RPMI8226 (cell line): Measurements from ENCODE around the gene TMEM237.
"Not testable (repeated sequence)": the region's sequence is repeated elsewhere in the genome, so short reads cannot be mapped to it uniquely, and the experiment has no call there.

Experiments used
- DNase-seq: peaks from one replicate; pipeline ENCODE4 v3.0.0-alpha.2; 2015

TMEM237 gene, protein sequence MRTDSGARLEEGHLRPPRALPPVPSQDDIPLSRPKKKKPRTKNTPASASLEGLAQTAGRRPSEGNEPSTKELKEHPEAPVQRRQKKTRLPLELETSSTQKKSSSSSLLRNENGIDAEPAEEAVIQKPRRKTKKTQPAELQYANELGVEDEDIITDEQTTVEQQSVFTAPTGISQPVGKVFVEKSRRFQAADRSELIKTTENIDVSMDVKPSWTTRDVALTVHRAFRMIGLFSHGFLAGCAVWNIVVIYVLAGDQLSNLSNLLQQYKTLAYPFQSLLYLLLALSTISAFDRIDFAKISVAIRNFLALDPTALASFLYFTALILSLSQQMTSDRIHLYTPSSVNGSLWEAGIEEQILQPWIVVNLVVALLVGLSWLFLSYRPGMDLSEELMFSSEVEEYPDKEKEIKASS

DNA sequence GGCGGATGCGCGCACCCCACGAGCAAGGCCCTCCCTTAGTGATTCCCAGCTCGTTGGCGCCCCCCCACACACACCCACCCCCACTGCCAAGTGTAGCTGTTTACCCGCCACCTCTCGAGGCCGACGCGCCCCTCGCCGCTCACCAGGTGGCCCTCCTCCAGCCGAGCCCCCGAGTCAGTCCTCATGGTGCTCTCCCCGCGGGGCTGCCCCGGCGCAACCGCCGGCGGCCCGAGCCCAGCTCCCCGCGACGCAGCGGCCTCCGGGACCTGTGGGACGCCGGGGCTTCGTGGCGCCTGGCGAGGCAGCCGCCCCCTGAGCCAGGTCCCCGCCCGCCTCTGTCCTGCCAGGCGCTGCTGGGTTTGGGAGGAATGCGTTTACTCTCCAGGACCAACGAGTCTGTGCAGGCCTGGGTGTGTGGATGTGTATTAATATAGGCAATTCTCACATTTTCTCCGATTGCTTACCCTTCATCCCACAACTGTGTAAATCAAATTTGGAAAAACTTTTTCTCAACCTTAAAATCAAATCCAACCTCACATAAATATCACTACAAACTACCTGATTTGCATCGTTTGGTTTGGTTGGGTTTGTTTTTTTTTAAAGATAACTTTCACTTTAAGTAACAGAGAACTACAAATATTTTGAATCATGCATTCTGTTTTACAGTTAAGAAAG, at the start of gene TMEM237:
TMEM237 (minus strand) TSS at position 288 of the 675 bp plus-strand sequence; CDS start at position 185, 103 bp downstream.
- DNase-seq, result peak; percentile 43

DNA sequence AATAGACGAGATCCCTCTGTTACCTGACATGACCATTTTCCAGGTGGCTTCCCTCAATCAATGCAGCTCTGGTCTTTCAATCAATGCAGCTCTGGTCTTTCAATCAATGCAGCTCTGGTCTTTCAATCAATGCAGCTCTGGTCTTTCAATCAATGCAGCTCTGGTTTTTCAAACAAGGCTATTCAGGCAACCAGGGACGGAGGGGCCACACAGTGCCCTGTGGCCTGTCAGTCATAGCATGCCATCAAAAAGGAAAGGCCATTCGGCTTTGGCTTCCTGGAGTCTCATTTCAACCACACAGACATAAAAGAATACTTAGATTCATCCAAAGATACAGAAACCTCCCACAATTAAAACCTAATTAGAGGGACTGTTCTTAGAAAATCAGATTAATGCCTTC, 41.9 kb upstream of the TMEM237 start:
- no peak for DNase-seq

DNA sequence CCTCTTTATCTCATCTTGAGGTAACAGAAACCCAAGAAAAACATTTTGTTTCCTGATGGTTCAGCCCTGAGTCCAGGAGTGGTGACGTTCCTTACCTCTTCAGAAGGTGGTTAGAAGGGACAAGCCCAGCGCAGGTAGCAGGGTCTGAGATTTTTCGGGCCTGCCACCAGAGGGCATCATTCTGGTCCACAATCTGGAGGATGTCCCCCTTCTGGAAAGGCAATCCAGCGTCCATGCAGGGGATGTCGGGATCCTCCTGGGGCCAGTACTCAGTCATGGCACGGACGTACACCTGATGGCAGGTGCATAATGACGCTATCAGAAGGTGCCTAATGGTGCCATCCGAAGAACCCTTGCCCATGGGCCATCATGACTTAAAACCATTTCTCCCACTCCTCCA, 37.4 kb upstream of the TMEM237 start:
- DNase-seq, result peak; percentile 30

DNA sequence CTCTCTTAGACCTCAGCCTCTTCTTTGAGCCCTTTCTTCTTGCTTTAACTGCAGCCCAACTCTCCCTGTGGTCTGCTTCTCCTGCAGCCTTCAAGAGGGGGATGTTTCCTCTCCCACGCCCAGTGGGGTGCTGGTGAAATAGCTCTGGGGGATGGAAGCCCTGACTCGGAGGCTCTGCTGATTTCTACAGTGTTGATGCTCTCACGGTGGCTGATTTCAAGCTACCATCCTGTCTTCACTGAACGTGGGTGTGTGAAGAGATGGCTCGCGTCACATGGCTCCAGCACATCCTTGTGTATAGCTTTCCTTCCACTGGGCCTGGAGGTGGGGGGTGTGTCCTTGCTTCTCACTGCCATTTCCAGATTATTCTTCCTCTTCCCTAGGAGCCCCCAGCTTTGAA, 35.1 kb upstream of the TMEM237 start:
- no peak for DNase-seq

DNA sequence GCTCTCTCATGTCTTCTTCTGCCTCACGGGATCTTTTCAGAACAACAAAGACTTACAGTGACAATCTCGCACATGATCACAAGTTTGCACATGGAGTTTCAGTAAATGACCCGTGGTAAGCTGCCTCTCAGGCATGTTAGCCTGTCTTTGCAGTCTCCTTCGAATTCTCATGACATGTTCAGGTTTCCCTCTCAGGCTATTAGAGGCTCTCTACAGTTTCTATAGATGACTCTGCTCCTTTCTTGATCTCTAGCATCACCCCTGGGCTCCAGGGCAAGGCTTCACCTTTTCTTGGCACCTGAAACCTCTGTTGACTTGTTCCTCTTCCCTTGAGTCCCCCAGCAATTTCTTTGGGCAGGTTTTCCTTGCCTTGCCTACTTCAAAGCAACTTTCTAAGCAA, 32.2 kb upstream of the TMEM237 start:
- DNase-seq, result no peak

DNA sequence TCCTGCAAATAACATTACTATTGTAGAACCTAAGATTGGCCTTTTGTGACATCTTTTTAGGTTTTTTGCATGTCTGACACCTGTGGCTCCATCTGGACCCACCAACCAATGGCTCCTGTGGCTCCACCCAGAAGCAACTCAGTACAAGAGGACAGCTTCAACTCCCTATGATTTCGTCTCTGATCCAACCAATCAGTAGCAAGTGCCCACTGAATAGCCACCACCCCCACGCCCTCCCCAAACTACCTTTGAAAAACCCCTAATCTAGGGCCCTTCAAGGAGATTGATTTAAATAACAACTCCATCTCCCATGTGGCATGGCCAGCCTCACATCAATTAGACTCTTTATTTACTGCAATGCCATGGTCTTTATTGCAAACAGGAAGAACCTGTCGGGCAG, 31.5 kb upstream of the TMEM237 start:
- DNase-seq, result no peak

DNA sequence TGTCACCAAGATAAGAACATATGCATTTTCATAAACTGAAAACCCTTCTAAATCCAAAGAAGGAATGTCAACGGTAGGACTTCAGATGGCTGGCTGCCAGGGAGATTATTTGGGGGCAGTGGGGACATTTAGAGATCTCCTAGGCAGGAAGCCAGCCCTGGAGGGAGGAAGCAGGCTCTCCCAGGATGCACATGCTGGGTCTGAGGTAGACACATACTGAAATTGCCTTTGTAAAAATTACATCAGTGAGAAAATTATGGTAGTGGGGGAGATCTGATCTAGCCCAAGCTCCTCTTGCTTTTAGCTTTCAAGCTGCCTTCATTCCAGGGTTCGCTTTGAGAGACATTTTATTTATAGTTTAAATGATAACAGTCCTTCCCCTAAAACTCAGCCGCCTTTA, 31.0 kb upstream of the TMEM237 start:
- DNase-seq, result no peak

DNA sequence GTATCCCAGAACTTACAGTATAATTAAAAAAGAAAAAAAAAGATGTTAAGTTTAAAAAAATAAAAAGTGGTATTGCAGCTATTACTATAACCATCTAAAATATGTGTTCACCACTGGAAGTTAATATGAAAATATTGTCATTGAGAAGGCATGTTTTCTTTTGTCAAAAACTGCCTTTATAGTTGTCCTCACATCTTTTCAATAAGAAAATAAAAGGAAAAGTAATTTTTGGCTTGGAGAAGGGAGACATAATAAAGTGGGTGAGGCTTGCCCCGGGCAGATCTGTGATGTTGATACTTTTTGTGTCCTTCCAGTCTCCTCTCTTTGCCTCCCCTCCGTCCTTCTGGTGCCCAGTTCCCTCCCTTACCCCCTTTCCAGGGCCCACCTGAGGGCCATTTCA, 30.2 kb upstream of the TMEM237 start:
- no peak for DNase-seq

DNA sequence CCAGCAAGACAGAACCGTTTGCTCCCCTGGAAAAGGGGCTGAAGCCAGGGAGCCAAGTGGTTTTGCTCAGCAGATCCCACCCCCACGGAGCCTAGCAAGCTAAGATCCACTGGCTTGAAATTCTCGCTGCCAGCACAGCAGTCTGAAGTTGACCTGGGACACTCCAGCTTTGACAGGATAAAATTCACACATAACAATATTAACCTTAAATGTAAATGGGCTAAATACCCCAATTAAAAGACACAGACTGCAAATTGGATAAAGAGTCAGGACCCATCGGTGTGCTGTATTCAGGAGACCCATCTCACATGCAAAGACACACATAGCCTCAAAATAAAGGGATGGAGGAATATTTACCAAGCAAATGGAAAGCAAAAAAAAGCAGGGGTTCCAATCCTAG, 27.9 kb upstream of the TMEM237 start:
- not testable (repeated sequence) for DNase-seq

DNA sequence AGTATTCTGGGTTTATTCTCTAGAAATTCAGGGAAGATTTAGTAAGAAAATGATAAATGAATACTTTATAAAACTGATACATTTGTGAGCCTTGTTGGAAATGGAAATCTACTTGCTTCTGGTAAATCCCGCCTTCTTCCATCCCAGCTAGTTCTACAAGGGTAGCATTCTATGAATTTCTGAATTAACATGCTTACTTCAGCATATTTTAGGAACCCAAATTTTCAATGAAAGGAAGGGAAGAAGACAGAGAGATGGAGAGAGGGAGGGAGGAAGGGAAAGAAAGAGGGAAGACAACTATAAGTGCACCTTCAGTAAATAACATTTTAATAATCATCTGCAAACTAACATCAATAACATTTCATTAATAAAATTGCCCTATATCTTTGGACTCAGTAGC, 26.6 kb upstream of the TMEM237 start:
- no peak for DNase-seq

DNA sequence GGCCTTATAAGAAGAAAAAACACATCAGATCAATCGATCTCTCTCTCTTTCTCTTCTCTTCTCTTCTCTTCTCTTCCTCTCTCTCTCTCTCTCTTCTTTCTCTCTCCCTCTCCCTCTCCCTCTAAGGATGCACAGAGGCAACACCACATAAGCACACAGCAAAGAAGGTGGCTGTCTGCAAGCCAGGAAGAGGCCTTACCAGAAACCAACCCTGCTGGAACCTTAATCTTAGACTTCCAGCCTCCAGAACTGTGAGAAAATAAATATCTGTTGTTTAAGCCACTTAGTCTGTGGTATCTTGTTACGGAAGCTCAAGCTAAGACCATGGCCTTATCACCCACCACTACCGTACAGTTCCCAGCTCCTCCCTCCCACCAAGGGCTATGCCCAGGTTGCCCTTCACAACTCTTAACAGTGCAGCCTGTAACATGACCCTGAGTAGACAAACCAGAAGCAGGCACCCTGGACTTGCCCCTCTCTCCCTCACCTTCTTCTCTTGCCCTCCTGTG, 25.2 kb upstream of the TMEM237 start:
- no peak for DNase-seq

DNA sequence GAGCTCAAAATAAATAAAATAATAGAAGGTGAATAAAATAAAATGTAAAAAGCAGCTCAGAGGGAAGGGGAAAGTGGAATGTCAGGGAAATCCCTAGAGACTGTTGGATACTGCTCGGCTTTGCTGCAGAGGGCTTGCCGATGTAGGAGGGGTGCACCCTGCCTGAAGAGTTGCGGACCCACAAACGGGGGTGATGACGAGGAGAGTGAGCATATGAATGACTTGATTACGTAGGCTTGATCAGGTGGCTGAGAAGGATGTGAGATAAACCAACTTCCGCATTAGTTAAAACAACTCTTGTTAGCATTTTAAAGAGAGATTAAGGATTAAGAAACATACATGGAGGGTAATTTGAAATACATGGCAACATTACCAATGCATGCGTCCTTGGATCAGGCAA, 21.0 kb upstream of the TMEM237 start:
- DNase-seq, result no peak

DNA sequence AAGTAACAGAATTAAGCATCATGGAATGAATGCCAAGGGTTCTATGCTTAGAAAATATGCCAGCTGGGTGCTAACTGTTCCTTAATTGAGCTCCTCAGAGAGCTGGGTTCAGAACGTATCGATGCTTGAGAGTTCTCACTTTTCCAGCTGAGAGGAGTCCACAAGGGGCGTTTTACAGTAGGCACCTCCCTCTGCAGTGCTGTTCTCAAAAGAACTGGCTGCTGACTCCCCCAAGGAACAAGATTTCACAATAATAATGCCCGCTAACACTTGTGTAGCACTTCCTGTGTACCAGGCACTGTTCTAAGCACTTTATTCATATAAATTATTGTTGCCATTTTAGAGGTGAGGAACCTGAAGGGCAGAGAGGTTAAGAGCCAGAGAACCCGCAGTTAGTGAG, 18.1 kb upstream of the TMEM237 start:
- DNase-seq, result peak; percentile 5

DNA sequence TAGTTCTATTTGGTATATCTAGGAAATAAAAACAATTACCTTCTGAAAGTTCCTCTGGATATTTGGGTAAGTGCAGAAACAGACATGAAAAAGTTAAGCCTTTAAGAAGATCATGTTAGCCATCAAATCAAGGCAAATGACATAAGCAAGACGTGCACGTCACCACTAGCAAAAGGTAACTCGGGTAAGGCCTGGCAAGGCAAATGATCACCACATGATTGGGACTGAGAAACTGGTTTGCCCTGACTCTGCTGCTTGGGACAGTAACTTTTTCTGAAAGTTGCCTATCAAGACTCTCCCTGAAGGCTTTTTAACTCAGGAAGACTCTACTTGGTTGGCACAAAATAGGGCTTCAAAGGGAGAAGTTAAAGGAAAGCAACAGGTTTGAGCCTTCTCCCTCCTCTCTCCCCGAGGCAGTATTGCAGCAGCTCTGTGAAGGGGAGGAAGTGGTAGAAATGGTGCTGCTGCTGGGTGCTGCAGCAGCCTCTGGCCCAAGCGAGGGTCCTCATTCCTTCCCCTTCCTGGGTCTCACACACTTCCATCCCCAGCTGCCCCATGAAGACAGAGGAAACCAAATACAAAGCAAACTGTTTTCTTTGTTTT, 17.1 kb upstream of the TMEM237 start:
- DNase-seq, result no peak

DNA sequence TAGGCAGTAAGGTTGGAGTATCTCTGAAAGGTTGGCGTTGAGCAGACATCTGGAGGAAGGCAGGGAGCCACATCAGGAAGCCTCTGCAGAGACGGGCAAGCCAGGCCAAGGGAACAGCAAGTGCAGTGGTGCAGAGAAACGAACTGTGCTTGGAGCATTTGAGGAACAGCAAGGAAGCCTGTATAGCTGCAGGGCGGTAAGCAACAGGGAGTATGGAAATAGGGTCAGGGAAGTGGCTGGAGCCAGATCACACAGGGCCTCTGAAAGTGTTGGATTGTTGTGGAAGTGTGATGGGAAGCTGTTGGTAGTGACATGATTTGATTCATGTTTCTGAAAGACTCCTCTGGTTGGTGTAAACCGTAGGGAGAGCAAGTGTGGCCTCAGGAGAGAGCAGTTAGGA, 13.4 kb upstream of the TMEM237 start:
- DNase-seq, result no peak

DNA sequence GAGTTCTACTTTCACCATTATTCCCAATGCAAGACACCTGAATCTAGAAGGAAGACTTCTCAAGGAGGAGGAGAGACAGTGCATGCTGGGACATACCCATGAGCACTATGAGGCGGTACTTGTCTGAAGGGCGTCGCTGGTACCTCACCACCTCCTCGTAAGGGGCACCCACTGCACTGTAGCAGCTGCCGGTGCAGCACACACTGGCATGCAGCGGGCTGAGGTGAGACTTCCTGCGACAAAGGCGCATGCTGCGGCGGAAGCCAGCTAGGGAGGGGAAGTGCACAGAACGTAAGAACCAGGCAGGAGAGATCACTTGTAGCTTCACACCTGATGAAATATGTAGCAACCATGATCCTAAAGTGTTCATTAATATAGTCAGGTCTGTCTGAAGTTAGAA, 12.8 kb upstream of the TMEM237 start:
- no peak for DNase-seq

DNA sequence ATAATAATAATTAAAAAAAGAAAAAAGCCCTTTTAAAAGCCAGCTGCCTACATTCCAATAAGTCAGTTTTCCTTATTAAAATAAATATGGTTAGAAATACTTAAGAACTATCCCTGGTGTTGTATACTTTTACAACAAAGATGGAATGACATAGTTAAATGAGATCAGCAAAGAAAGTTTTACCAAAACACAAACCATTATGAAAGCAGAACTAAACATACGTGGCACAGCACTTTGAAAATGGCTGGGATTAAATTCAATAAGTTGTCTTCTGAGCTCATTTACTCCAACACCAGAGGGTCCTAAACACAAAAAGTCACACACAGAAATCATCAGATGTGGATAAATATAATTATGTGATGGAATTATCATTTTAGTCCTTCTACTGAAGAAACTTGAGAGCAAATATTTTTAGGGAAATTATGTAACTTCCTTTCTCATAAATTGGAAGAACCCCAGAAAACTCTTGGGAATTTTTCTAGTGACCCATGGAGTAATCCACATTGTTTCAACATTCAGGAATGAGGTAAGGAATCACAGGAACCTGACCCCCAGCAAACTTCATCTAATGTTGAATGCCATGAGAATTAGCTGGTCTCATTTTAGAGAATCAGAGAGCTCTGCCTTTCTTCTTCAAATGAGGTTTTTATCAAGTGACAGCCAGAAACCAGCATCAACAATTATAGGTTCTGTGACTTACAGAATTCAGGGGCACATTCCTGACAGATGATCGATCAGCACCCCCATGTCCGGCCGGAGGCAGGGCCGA, 11.5 kb upstream of the TMEM237 start:
- DNase-seq, result no peak

DNA sequence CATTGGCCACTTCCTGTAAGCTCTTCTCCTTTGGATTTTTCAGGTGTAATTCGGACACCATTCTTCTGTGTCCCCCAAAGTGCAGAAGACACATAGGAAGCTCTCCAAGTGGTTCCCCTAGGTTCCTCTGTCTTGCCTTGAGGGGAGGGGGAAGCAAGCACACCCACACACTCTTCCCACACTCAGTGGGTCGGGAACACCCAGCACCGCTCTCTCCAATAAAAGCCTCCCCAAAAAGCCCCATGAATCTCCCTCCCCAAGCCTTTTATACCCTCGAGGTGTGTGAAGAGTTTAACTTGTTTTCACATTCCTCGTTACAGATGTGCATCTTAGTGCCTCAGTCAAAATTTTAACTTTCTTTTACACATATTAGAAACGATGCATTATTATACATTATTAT, 9.9 kb upstream of the TMEM237 start:
- DNase-seq, result no peak

DNA sequence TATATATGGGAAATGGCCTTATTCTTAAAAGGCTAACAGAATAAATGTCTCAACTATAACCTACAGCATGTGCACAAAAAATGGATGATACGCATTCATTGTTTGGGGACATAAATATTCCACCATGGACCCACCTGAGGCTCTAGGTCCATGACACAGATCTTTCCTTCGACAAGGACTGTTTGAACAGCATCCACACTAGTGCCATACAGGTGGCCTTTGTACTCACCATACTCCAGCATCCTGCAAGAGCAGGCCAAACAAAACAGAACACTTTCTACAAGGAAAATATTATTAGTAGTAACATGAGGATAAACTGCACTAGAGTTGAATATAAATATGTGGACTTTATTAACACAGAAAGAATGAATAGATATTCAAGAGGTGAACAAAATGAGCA, 6.1 kb upstream of the TMEM237 start:
- no peak for DNase-seq

DNA sequence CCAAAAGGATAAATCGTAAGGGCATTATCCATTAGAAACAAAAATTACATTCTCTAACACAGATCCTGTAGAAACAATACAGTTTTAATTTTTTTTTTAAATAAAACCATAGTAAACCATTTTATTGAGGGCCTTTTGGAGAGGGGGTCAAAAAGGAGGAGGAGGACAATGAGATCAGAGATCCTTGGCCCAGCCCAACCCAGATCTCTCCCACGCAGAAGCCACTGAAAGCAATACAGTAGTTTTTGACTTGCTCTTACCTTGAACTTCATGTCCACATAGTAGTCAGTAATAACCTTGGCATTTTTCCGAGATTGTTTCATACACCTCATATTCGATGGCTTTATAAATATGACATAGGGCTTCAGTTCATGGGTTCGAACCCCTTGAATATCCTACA, 4.1 kb upstream of the TMEM237 start:
- DNase-seq, result no peak

DNA sequence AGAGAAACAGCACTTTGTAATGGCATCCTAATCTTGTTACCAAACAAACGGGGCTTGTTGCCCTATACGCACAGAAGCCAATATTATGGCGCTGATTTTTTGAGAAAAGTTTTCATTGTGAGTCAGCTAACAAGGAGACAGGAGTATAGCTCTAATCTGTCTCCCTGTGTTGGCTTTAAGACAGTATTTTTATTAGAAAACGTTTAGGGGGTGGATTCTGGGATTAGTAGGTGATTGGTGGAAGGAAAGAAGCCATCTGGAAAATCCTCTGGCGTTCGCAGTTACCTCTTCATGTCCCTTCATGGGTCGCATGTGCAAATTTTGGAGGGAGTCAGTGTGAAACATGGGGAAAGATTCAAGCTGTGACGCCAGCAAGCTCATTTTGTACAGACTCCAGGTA, 698 bp upstream of the TMEM237 start:
- no peak for DNase-seq

DNA sequence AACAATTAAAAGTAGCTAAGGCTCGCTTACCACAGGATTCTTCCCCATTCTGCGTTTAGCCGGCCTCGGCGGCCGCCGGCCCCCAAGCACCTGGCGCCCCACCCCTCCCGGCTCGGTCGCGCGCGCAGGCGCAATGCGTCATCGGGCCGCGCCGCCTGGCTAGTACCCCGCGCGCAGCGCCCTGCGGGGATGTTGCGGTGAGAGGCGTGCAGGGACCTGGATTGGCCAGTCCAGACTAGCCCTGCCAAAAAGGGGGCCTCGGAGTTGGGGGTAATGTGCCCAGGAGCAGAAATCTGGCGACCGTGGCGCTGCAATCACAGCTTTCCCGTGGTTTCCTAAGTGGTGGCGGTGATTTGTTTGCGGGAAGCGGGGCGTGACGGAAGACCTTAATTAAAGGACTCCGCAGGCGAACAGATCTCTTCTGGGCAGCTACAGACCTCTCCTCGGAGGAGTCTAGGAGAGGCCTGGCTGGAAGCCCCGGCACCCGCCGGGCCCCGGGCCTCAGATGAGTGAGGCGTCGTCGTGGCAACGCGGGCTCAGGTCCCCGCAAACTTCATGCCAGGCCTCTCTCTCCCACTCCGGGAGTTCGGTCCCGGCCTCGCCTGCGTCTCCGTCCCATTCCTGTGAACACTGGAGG, 606 bp downstream of the TMEM237 start:
- DNase-seq, result peak; percentile 90

DNA sequence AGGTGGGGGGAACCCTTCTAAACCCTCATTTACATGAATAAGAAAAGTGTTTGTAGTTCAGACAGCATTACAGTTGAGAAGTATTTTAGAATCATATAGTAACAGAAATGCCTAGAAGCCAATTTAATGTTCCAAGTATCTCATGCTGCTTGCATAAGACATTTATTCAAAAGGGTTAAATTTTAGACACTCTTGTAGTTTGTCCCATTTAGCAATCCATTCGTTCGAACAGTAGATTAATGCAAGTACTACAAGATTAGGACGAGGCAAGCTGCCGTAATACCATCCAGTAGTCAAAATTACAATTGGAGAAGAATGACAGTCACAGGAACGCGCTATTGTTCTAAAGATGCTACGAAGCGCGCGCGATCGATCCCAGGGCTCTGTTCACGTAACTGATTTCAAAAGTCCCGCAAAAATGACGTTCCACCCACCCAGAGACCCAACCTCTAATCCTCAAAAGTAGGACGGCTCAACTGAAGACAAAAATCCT, 1.2 kb downstream of the TMEM237 start:
- no peak for DNase-seq
